ENCODE data around the gene FTO.

The FTO gene

DNA sequence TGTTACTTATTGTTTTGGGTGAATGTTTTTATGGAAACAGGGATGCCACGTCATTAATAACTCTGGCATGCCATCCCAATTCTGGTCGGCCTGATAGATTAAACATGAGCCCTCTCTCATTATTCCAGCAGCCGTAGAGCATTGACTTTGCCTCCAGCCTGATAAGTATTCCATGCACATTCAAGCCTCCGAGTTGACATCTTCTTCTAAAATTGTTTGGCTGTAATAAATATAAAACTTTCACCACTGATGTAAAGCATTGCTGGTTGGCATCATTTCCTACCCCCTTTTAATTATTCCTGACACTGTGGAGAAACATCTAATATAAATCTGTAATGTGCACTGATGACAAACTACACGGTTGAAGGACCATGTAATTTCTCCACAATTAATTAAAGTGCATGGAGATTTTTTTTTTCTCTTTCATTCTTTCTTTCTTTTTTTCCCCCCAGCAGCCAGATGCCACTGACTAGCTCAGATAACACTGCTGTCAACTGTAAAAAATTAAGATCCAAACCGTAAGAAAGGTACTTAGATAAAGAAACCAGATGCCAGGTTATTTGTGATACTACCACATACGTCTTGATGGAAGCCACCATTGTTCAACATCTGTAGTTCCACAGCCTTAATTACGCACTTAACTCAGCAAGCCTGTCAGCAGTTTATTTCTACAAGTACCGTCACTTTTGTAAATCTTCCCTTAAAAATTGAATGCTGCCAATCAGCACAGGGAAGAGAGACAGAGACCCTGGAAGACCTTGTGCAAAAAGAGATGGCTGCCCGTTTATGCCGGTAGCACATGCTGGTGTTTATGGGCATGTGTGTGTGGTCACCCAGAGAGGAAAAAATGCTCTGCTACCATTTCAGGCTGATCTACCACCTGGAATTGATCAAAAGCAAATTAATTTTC, 344.9 kb downstream of the FTO start:
- TF ChIP-seq, protein P1, sequence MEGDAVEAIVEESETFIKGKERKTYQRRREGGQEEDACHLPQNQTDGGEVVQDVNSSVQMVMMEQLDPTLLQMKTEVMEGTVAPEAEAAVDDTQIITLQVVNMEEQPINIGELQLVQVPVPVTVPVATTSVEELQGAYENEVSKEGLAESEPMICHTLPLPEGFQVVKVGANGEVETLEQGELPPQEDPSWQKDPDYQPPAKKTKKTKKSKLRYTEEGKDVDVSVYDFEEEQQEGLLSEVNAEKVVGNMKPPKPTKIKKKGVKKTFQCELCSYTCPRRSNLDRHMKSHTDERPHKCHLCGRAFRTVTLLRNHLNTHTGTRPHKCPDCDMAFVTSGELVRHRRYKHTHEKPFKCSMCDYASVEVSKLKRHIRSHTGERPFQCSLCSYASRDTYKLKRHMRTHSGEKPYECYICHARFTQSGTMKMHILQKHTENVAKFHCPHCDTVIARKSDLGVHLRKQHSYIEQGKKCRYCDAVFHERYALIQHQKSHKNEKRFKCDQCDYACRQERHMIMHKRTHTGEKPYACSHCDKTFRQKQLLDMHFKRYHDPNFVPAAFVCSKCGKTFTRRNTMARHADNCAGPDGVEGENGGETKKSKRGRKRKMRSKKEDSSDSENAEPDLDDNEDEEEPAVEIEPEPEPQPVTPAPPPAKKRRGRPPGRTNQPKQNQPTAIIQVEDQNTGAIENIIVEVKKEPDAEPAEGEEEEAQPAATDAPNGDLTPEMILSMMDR (IDR thresholded peaks at IDR 0.05) = no peak
- no peak for TF ChIP-seq ZFX (IDR thresholded peaks at IDR 0.05; ENCODE audit: borderline replicate concordance)
- no peak overlapping the region for H3K27ac ChIP-seq

- H3K27ac ChIP-seq = no peak overlapping the region
Measured at GRCh38 chr16:54049591-54050458, 345.9 kb downstream of the FTO start.

DNA sequence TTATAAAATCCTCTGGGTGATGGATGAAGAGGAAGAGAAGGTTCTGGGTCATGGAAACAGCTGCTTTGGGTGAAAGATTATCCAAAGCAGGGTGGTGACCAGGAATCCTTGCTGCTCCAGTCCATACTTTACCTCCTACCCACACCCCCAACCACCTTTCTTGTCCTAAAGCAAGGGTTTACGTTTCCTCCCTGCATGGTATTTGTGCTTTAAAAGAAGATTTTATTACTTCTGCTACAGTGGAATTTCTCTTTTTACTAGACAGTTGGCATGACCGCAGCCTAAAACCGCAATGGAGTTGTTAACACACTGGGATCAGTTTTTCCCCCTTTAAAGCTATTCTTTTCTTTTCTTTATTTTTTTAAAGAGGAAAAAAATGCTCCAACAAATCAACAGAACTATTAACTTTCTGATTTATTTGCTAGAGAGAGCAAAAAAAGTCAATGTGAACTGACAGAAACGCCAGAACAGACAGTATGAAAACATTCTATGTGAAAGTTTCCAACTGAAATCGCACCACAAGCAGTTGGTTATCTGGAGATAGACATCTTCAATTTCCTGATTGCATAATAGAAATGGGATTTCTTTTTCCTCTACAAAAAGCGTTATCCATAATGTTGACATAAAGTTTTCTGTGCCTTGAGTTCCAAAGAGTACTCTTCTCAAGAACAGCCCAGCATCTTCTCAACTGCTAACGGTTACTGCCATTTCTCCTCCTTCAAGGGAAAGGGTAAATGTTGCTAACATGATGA, 346.7 kb downstream of the FTO start:
- no peak overlapping the region for H3K27ac ChIP-seq
- no peak for TF ChIP-seq ZFX (IDR thresholded peaks at IDR 0.05; ENCODE audit: borderline replicate concordance)
- TF ChIP-seq, protein P1 (IDR thresholded peaks at IDR 0.05) = no peak

More at GRCh38 chr16:54049591-54050458, 345.9 kb downstream of the FTO start:
- no peak for TF ChIP-seq ZFX (IDR thresholded peaks at IDR 0.05; ENCODE audit: borderline replicate concordance)
- TF ChIP-seq, protein P1 (IDR thresholded peaks at IDR 0.05) = no peak

DNA sequence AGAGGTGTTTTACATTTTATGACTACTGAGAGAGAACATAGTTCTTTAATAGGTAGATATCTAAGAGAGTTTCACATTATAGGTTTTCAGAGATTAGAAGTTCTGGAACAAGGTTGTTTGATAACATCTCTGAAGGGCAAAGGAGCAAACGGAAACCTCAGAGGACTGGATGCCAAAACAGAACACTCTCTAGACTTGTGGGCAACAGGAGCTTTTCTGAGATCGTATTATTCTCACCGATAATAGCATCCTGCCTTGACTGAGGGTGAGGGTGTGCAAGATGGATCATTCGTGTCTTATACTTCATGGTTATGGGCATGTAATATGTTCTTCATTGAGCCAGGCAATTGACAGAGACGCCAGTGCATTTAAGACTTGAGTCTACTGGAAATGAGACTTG, 347.9 kb downstream of the FTO start:
- TF ChIP-seq, protein P1 (IDR thresholded peaks at IDR 0.05) = no peak
- no peak for TF ChIP-seq ZFX (IDR thresholded peaks at IDR 0.05; ENCODE audit: borderline replicate concordance)

DNA sequence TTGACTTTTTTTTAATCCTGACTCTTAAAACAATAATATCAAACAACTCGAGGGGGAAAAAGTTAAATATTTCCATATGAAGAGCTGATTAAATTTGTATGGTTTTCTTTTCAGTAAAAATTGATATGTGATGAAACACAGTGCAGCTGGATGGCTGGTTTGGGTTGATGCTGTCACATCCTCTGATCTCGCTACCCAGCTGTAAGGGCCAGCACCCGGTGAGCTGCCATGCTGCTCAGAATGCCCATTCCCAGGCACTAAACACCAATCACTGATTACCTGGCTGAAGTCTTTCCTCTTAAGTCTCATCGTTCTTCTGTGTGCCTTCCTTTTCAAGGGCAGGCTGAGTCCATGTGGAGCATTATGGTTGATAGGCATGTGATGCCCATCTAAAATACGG, 348.3 kb downstream of the FTO start:
- TF ChIP-seq, protein P1 (IDR thresholded peaks at IDR 0.05) = no peak
- TF ChIP-seq ZFX (IDR thresholded peaks at IDR 0.05; ENCODE audit: borderline replicate concordance) = no peak
- no peak overlapping the region for H3K27ac ChIP-seq

More for the DNA sequence above, 347.9 kb downstream of the FTO start:
- H3K27ac ChIP-seq = no peak overlapping the region

GRCh38 chr16:54053891-54054820, 350.2 kb downstream of the FTO start:
- no peak overlapping the region for H3K27ac ChIP-seq
- TF ChIP-seq, protein P1 (IDR thresholded peaks at IDR 0.05) = no peak
- TF ChIP-seq ZFX (IDR thresholded peaks at IDR 0.05; ENCODE audit: borderline replicate concordance) = no peak
